ENCODE measurements around the gene KIAA1958. TPM values are rescaled to one million over a fixed set of nuclear protein-coding genes. Genes with fewer than 3 reads are reported as not detected.
"Not testable (repeated sequence)": the region's sequence is repeated elsewhere in the genome, so short reads cannot be mapped to it uniquely, and the experiment has no call there.

The KIAA1958 gene
- total RNA-seq, 4 donors from 2014 or later, result 8.3 to 11.2 (median 9.6) TPM

GRCh38 chr9:112669326-112669725, 182.7 kb downstream of the KIAA1958 start:
- intact Hi-C loops (cut with DNase I), result no loop called here
- Histone ChIP-seq H3K36me3 (no peaks in the 10 kb centered on the region), H3K4me3 (replicated peaks in 1 of 3) (no peak overlapping the region), H3K4me1 (no peaks in the 10 kb centered on the region), H3K27ac (no peak overlapping the region), H3K9me3 (no peaks in the 10 kb centered on the region), H3K27me3 (no peaks in the 10 kb centered on the region)
- 73 to 75% methylated on average over 2 of the region's 2 CpGs for WGBS, 2 donors
- TF ChIP-seq POLR2A (IDR thresholded peaks at IDR 0.05) (no peak), CTCF (IDR thresholded peaks at IDR 0.05) (no peak)
- no peak for DNase-seq

- H3K27me3 ChIP-seq, result no peaks in the 10 kb centered on the region
- DNase-seq, result no peak
- 72 to 81% methylated on average over 7 of the region's 7 CpGs for WGBS, 2 donors
- H3K9me3 ChIP-seq, result no peaks in the 10 kb centered on the region
- H3K4me1 ChIP-seq, result no peaks in the 10 kb centered on the region
- H3K36me3 ChIP-seq, result no peaks in the 10 kb centered on the region
- no peak overlapping the region for H3K4me3 ChIP-seq (replicated peaks in 1 of 3)
- TF ChIP-seq POLR2A (IDR thresholded peaks at IDR 0.05), result no peak
- no peak for TF ChIP-seq CTCF (IDR thresholded peaks at IDR 0.05)
- H3K27ac ChIP-seq, result no peak overlapping the region
- intact Hi-C loops (cut with DNase I), result no loop called here
Measured at GRCh38 chr9:112670991-112671625, 184.5 kb downstream of the KIAA1958 start.

- H3K4me3 ChIP-seq (replicated peaks in 1 of 3); H3K36me3 ChIP-seq; H3K27ac ChIP-seq; H3K4me1 ChIP-seq; H3K27me3 ChIP-seq; H3K9me3 ChIP-seq; DNase-seq; intact Hi-C loops (cut with DNase I): not testable (repeated sequence)
- WGBS, 2 donors, result 97 to 98% methylated on average over 4 of the region's 4 CpGs
Measured at GRCh38 chr9:112673221-112673620, 186.6 kb downstream of the KIAA1958 start.

GRCh38 chr9:112677040-112677439, 190.4 kb downstream of the KIAA1958 start:
- Histone ChIP-seq H3K4me1 (no peaks in the 10 kb centered on the region), H3K9me3 (no peaks in the 10 kb centered on the region), H3K27ac (no peak overlapping the region), H3K4me3 (replicated peaks in 1 of 3) (no peak overlapping the region), H3K27me3 (no peaks in the 10 kb centered on the region), H3K36me3 (no peaks in the 10 kb centered on the region)
- intact Hi-C loops (cut with DNase I), result no loop called here
- TF ChIP-seq POLR2A (IDR thresholded peaks at IDR 0.05) (no peak), CTCF (IDR thresholded peaks at IDR 0.05) (no peak)
- DNase-seq, result no peak

GRCh38 chr9:112680731-112681402, 194.2 kb downstream of the KIAA1958 start:
- intact Hi-C loops (cut with DNase I), result no loop called here
- Histone ChIP-seq H3K4me1 (no peaks in the 10 kb centered on the region), H3K27me3 (no peaks in the 10 kb centered on the region), H3K9me3 (no peaks in the 10 kb centered on the region), H3K36me3 (no peaks in the 10 kb centered on the region), H3K4me3 (replicated peaks in 1 of 3) (no peak overlapping the region), H3K27ac (no peak overlapping the region)
- no peak for DNase-seq
- TF ChIP-seq CTCF (IDR thresholded peaks at IDR 0.05) (no peak), POLR2A (IDR thresholded peaks at IDR 0.05) (no peak)
- WGBS, 2 donors, result 79 to 81% methylated on average over 6 of the region's 6 CpGs
